ENCODE data around the gene BMAL1.
"Not testable (repeated sequence)": the region's sequence is repeated elsewhere in the genome, so short reads cannot be mapped to it uniquely, and the experiment has no call there.

The BMAL1 gene

GRCh38 chr11:13433437-13433836 lies 155.8 kb downstream of the BMAL1 start:
- TF ChIP-seq ZFP30 (CRISPR knock-in tag; IDR thresholded peaks at IDR 0.05): no peak
- no peak for TF ChIP-seq POU6F1 (CRISPR knock-in tag; IDR thresholded peaks at IDR 0.05; ENCODE audit: borderline replicate concordance, low read depth)
- no peak for TF ChIP-seq ZNF8 (CRISPR knock-in tag; IDR thresholded peaks at IDR 0.05)
- TF ChIP-seq BACH2 (CRISPR knock-in tag; IDR thresholded peaks at IDR 0.05; ENCODE audit: borderline replicate concordance): no peak
- TF ChIP-seq ZC3H10 (CRISPR knock-in tag; IDR thresholded peaks at IDR 0.05): no peak
- no peak for TF ChIP-seq CREB5 (CRISPR knock-in tag; IDR thresholded peaks at IDR 0.05; ENCODE audit: low read depth)
- TF ChIP-seq SNAI2 (CRISPR knock-in tag; IDR thresholded peaks at IDR 0.05): no peak
- no peak for TF ChIP-seq ESRRG (CRISPR knock-in tag; IDR thresholded peaks at IDR 0.05)
- no peak for TF ChIP-seq OSR1 (CRISPR knock-in tag; IDR thresholded peaks at IDR 0.05)
- no peak for TF ChIP-seq PATZ1 (CRISPR knock-in tag; IDR thresholded peaks at IDR 0.05; ENCODE audit: borderline replicate concordance)
- ATAC-seq: no peak

GRCh38 chr11:13434247-13435205 lies 156.9 kb downstream of the BMAL1 start:
- ATAC-seq: no peak
- no peak for TF ChIP-seq ZC3H10 (CRISPR knock-in tag; IDR thresholded peaks at IDR 0.05)
- TF ChIP-seq ZNF8 (CRISPR knock-in tag; IDR thresholded peaks at IDR 0.05): no peak
- TF ChIP-seq SNAI2 (CRISPR knock-in tag; IDR thresholded peaks at IDR 0.05): no peak

GRCh38 chr11:13436836-13437235 lies 159.2 kb downstream of the BMAL1 start:
- not testable (repeated sequence) for ATAC-seq
